Gastroesophageal sphincter (tissue), 3 donors: ENCODE data around the gene OTOG.

Experiments
- POLR2AphosphoS5 ChIP-seq: sonication (generic); formaldehyde crosslinking; IDR thresholded peaks from one replicate; pipeline ENCODE4 v1.6.1; 2017; ENCODE audit warnings: antibody characterized with exemption
- TF ChIP-seq, protein P1 (sequence below), 4 experiments: fragments of 200-600 bp in 2 of 4; fragments of 450-650 bp in 2 of 4; sonication (generic) in 1 of 4; IDR thresholded peaks; one replicate each; pipeline ENCODE4 v1.5.1; 2017 to 2019; ENCODE audit warnings: antibody characterized with exemption in 4 of 4, mild to moderate bottlenecking in 2 of 4, moderate library complexity in 2 of 4

DNA sequence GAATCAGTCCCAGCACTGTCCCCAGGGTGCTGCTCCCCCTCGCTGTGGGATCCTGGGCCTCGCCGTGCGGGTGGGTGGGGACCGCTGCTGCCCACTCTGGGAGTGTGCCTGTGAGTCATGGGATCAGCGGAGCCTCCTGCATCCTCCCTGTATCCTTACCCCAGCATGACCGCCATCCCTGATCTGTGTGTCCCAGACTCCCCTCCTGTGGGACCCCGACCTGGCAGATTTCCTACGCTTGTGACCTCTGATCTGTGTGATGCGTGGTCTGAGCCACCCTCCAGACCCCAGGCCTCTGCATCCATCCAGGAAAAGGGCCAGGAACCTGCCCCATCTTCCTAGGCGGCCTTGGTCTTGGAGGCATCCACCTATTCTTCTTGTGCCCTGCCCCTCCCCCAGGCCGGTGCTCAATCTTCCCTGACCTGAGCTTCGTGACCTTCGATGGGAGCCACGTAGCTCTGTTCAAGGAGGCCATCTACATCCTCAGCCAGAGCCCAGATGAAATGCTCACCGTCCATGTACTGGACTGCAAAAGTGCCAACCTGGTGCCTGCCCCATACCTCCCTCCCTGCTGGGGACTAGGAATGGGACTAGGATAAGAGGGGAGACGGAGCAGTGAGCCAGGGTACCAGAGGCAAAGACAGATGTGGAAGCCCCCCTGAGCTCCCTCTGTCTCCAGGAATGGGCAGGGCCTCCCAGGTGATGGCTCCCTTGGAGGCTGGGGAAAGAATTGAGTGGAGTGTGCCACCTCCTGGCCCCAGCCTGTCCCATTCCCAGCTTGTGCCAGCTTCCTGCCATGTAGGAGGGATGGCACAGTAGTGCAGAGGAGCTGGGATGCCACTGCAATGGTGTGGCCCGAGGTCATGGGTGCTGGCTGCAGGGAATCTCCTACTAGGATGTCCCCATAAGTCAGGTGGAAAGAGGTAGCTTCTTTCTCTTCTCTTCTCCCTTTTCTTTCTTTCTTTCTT is 65.4 kb downstream of the OTOG start:
- no peak for TF ChIP-seq POLR2AphosphoS5
- TF ChIP-seq, protein P1, sequence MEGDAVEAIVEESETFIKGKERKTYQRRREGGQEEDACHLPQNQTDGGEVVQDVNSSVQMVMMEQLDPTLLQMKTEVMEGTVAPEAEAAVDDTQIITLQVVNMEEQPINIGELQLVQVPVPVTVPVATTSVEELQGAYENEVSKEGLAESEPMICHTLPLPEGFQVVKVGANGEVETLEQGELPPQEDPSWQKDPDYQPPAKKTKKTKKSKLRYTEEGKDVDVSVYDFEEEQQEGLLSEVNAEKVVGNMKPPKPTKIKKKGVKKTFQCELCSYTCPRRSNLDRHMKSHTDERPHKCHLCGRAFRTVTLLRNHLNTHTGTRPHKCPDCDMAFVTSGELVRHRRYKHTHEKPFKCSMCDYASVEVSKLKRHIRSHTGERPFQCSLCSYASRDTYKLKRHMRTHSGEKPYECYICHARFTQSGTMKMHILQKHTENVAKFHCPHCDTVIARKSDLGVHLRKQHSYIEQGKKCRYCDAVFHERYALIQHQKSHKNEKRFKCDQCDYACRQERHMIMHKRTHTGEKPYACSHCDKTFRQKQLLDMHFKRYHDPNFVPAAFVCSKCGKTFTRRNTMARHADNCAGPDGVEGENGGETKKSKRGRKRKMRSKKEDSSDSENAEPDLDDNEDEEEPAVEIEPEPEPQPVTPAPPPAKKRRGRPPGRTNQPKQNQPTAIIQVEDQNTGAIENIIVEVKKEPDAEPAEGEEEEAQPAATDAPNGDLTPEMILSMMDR (IDR thresholded peaks at IDR 0.05): no peak
